Tibial artery (tissue), 4 donors: ENCODE measurements around the gene SLC35F1.
A peak's percentile ranks its signal among the peaks of the same experiment; 100 is the strongest.

Source experiments
- DNase-seq, 2 donors: peaks; one replicate each; pipeline ENCODE4 v3.0.0-alpha.2; 2019
- H3K27ac ChIP-seq, 2 donors: fragments of 200-600 bp; sonication (generic) in 1 of 2; 1 replicate in 1 of 2; 2 replicates in 1 of 2; pipeline ENCODE4 v1.5.1; 2018 to 2019; ENCODE audit warnings: mild to moderate bottlenecking in 1 of 2
- H3K27me3 ChIP-seq, 2 donors: fragments of 200-600 bp; sonication (generic) in 1 of 2; one replicate each; pipeline versions ENCODE4 v1.5.1 to v1.6.0; 2016 to 2019
- H3K36me3 ChIP-seq, 3 donors: fragments of 200-600 bp; sonication (generic) in 2 of 3; one replicate each; pipeline ENCODE4 v1.5.1; 2016 to 2019; ENCODE audit warnings: mild to moderate bottlenecking in 2 of 3
- H3K4me1 ChIP-seq, 4 donors: fragments of 200-600 bp; sonication (generic) in 2 of 4; 1 replicate in 3 of 4; 2 replicates in 1 of 4; pipeline ENCODE4 v1.5.1; 2016 to 2019
- H3K4me3 ChIP-seq, 2 donors: fragments of 200-600 bp; sonication (generic) in 1 of 2; 1 replicate in 1 of 2; 2 replicates in 1 of 2; pipeline ENCODE4 v1.5.1; 2018 to 2019; ENCODE audit warnings: mild to moderate bottlenecking in 2 of 2
- H3K9me3 ChIP-seq, 3 donors: fragments of 200-600 bp; sonication (generic) in 1 of 3; one replicate each; pipeline ENCODE4 v1.5.1; 2016 to 2019
- intact Hi-C: fragments of 100-400 bp; cut with DNase I; formaldehyde crosslinking; loops from one replicate; pipeline ENCODE4 v1.15.0; 2023; ENCODE audit warnings: low total_unique reads
- TF ChIP-seq, protein P1 (sequence below), 2 experiments: fragments of 200-600 bp in 1 of 2; fragments of 450-650 bp in 1 of 2; IDR thresholded peaks; one replicate each; pipeline ENCODE4 v1.5.1; 2017 to 2019; ENCODE audit warnings: antibody characterized with exemption in 2 of 2, mild to moderate bottlenecking in 1 of 2, moderate library complexity in 1 of 2

SLC35F1 gene

DNA sequence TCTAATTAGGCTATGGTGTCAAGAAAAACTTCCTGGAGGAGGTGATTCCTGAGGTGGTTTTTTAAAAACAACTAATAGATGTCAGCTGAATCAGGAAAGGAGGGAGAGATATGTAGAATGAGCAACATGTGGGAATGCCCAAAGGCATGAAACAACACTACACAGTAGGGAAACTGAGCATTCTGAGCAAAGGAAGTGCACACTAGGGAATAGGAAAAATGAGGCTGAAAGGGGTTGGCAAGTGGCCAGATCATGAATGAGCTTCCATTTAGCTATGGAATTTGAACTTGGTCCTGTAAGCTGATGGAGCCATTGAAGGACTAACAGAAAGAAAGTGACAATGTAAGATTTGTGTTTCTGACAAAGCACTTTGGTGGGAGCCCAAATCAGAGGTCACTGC lies 16.9 kb upstream of the SLC35F1 start:
- no peak for DNase-seq
- Histone ChIP-seq H3K36me3 (no peaks in the 10 kb centered on the region), H3K9me3 (no peaks in the 10 kb centered on the region), H3K27ac (no peak overlapping the region), H3K4me3 (no peak overlapping the region), H3K4me1 (no peaks in the 10 kb centered on the region), H3K27me3 (peaks cover 0 to 5% of the 10 kb centered on the region in 2 donors)
- TF ChIP-seq, protein P1, sequence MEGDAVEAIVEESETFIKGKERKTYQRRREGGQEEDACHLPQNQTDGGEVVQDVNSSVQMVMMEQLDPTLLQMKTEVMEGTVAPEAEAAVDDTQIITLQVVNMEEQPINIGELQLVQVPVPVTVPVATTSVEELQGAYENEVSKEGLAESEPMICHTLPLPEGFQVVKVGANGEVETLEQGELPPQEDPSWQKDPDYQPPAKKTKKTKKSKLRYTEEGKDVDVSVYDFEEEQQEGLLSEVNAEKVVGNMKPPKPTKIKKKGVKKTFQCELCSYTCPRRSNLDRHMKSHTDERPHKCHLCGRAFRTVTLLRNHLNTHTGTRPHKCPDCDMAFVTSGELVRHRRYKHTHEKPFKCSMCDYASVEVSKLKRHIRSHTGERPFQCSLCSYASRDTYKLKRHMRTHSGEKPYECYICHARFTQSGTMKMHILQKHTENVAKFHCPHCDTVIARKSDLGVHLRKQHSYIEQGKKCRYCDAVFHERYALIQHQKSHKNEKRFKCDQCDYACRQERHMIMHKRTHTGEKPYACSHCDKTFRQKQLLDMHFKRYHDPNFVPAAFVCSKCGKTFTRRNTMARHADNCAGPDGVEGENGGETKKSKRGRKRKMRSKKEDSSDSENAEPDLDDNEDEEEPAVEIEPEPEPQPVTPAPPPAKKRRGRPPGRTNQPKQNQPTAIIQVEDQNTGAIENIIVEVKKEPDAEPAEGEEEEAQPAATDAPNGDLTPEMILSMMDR (IDR thresholded peaks at IDR 0.05), result no peak
- intact Hi-C loops, result no loop called here

DNA sequence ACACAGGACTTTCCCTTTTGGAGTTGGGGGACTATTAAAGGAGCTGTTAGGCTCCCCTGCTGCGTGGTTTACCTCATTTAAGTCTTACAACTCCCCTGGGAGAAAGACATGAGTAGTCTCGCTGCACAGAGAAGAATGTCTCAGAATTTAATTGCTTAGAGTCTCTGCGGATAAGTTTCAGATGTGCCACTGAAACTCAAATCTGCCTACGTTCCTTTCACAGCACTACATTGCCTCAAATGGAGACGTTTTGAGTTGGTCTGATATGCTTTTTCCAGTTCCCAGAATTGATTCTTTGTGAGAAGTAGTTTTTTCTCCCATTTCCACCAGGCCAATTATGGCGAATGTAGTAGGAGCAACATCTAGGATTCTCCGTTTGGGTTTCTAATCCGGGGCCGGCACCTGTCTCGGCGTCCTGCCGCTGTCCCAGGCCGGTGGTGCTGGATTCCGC lies 532 bp upstream of the SLC35F1 start:
- peaks cover 0 to 53% of the 10 kb centered on the region in 2 donors for H3K27me3 ChIP-seq

DNA sequence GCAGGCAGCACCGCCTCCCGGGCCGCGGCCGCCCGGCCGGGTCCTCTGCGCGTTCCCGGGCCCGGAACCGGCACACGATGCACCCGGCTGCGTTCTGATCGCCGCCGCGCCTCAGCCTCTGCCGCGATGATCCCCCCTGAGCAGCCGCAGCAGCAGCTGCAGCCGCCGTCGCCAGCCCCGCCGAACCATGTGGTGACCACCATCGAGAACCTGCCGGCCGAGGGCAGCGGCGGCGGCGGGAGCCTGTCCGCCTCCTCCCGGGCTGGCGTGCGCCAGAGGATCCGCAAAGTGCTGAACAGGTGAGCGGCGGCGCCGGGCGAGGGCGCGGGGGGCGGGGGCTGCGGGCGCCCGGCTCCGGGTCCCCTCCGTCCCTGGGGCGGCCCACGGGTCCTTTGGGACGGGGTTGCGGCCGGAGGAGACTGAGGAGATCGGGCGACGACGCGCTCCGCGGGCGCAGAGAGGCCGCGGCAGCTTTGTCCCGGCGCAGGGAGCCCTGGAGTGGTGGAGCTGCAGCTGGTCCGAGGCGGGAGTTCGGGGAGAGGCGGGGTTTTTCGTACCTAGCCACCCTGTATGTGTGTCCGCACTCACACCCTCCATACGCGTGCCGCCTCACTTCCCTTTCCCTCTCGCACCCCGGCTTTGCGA lies 659 bp downstream of the SLC35F1 start:
- H3K36me3 ChIP-seq, result no peaks in the 10 kb centered on the region
- no peaks in the 10 kb centered on the region for H3K9me3 ChIP-seq
- peaks cover 0 to 22% (median 16%) of the 10 kb centered on the region in 4 donors for H3K4me1 ChIP-seq
- H3K4me3 ChIP-seq, result peak overlapping the region; percentile 46 to 58
- DNase-seq, result no peak
- H3K27ac ChIP-seq, result no peak overlapping the region
- TF ChIP-seq, protein P1 (IDR thresholded peaks at IDR 0.05), result no peak
- intact Hi-C loops, result no loop called here
- peaks cover 0 to 53% of the 10 kb centered on the region in 2 donors for H3K27me3 ChIP-seq

More for the DNA sequence above, 532 bp upstream of the SLC35F1 start:
- DNase-seq, result no peak
- H3K27ac ChIP-seq, result no peak overlapping the region
- TF ChIP-seq, protein P1 (IDR thresholded peaks at IDR 0.05), result no peak
- H3K4me3 ChIP-seq, result peak overlapping the region; percentile 46 to 58
- H3K36me3 ChIP-seq, result no peaks in the 10 kb centered on the region
- intact Hi-C loops, result no loop called here
- peaks cover 0 to 22% (median 16%) of the 10 kb centered on the region in 4 donors for H3K4me1 ChIP-seq
- no peaks in the 10 kb centered on the region for H3K9me3 ChIP-seq

DNA sequence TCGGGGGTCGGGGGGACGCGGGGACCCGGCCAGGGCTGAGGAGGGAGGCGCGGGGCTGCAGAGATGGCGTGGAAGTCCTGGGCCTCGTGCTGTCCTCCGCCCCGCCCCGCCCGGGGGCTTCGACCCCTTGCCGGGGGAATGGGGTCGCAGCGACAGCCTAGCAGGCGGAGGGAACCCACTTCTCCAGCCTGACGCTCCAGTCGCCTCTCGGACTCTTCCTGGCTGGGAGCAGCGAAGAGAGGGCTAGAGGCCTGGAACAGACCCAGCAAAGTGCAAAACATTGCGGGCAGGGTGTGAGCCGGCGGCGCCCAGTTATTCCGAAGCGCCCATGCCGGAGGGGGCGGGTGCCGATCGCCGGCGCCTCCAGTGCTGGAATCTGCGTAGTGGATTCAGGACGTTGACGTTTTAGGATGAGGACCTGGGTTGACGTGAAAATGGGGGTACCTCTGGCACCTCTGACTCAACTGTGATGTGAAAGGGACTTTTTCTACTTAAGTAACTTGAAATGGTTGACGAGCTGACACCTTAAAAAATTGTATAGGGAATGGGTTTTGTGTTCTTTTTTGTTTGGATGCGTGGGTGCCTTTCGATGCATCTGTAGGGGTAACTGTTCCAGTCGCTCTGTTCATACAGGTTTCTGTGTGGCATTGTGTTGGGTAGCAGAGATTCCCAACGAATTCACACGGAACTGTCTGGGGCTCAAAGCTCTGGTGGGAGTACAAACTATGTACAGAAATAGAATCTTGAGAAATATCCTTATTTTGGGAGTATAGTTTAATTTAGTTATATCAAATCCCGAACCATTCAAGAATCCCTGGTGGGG lies 1.4 kb downstream of the SLC35F1 start:
- no peak for DNase-seq
- Histone ChIP-seq H3K9me3 (no peaks in the 10 kb centered on the region), H3K4me1 (peaks cover 0 to 22% (median 16%) of the 10 kb centered on the region in 4 donors), H3K4me3 (peak overlapping the region; percentile 46 to 58), H3K27me3 (peaks cover 0 to 52% of the 10 kb centered on the region in 2 donors), H3K27ac (no peak overlapping the region), H3K36me3 (no peaks in the 10 kb centered on the region)
- intact Hi-C loops, result no loop called here
- TF ChIP-seq, protein P1 (IDR thresholded peaks at IDR 0.05), result no peak

DNA sequence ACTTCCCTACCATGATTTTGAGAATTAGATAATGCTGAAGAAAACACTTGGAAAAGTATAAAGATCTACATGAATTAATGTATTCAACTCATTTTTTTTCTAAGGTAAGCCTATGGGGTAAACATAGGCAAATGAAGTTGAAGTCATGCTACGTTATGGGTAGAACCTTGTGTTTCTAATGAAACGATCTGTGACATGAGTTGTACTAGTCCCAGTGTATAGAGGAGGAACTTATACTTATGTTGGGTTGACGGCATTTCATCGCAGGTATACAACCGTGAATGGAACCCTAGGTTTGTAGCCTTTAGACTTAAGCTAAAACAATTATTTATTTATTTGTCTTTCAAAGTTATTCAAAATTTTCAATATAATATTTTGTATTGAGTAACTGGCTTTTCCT lies 2.6 kb downstream of the SLC35F1 start:
- TF ChIP-seq, protein P1 (IDR thresholded peaks at IDR 0.05), result no peak
- H3K27me3 ChIP-seq, result peaks cover 0 to 43% of the 10 kb centered on the region in 2 donors
- H3K4me3 ChIP-seq, result no peak overlapping the region
- no peak for DNase-seq
- no peak overlapping the region for H3K27ac ChIP-seq
- no peaks in the 10 kb centered on the region for H3K36me3 ChIP-seq
- intact Hi-C loops, result no loop called here
- no peaks in the 10 kb centered on the region for H3K9me3 ChIP-seq
- peaks cover 0 to 22% (median 16%) of the 10 kb centered on the region in 4 donors for H3K4me1 ChIP-seq
